ENCODE measurements around the gene AIFM2. TPM values are rescaled to one million over a fixed set of nuclear protein-coding genes. Genes with fewer than 3 reads are reported as not detected.
A peak's percentile ranks its signal among the peaks of the same experiment; 100 is the strongest.

The AIFM2 gene
- total RNA-seq, 3 donors from 2014 or later = 14.3 to 42.1 (median 33.1) TPM

GRCh38 chr10:70117646-70118045 is 15.0 kb downstream of the AIFM2 start:
- Histone ChIP-seq H3K27me3 (no peaks in the 10 kb centered on the region), H3K4me1 (no peaks in the 10 kb centered on the region), H3K36me3 (no peaks in the 10 kb centered on the region), H3K4me3 (no peak overlapping the region), H3K9me3 (no peaks in the 10 kb centered on the region), H3K27ac (no peak overlapping the region)
- TF ChIP-seq POLR2A (IDR thresholded peaks at IDR 0.05) = no peak
- no peak for TF ChIP-seq POLR2AphosphoS5 (IDR thresholded peaks at IDR 0.05)
- TF ChIP-seq CTCF (IDR thresholded peaks at IDR 0.05) = no peak
- intact Hi-C loops (cut with DNase I; ENCODE audit: low total_unique reads) = no loop called here
- no peak for DNase-seq (ENCODE audit: low spot score in 2 of 2)

GRCh38 chr10:70115948-70116682 is 16.5 kb downstream of the AIFM2 start:
- intact Hi-C loops (cut with DNase I; ENCODE audit: low total_unique reads) = no loop called here
- Histone ChIP-seq H3K27ac (no peak overlapping the region), H3K27me3 (no peaks in the 10 kb centered on the region), H3K4me3 (no peak overlapping the region), H3K36me3 (no peaks in the 10 kb centered on the region), H3K9me3 (no peaks in the 10 kb centered on the region), H3K4me1 (no peaks in the 10 kb centered on the region)
- peak in 1 of 2 donors; percentile 35 for DNase-seq (ENCODE audit: low spot score in 2 of 2)
- no peak for TF ChIP-seq POLR2AphosphoS5 (IDR thresholded peaks at IDR 0.05)
- TF ChIP-seq CTCF (IDR thresholded peaks at IDR 0.05) = peak; percentile 73 to 82 (median 76)

- intact Hi-C loops (cut with DNase I; ENCODE audit: low total_unique reads) = no loop called here
- no peaks in the 10 kb centered on the region for H3K27me3 ChIP-seq
Observed at GRCh38 chr10:70114902-70115301, 17.7 kb downstream of the AIFM2 start.

GRCh38 chr10:70112071-70112470 is 20.6 kb downstream of the AIFM2 start:
- peak overlapping the region in 1 of 2 donors; percentile 9 for H3K27ac ChIP-seq
- no peaks in the 10 kb centered on the region for H3K36me3 ChIP-seq
- no peaks in the 10 kb centered on the region for H3K9me3 ChIP-seq
- TF ChIP-seq CTCF (IDR thresholded peaks at IDR 0.05) (no peak), POLR2A (IDR thresholded peaks at IDR 0.05) (no peak), POLR2AphosphoS5 (IDR thresholded peaks at IDR 0.05) (no peak)
- H3K27me3 ChIP-seq = no peaks in the 10 kb centered on the region
- H3K4me3 ChIP-seq = no peak overlapping the region
- no peak for DNase-seq (ENCODE audit: low spot score in 2 of 2)
- H3K4me1 ChIP-seq = no peaks in the 10 kb centered on the region
- intact Hi-C loops (cut with DNase I; ENCODE audit: low total_unique reads) = no loop called here

More at GRCh38 chr10:70114902-70115301, 17.7 kb downstream of the AIFM2 start:
- no peak for DNase-seq (ENCODE audit: low spot score in 2 of 2)
- TF ChIP-seq POLR2AphosphoS5 (IDR thresholded peaks at IDR 0.05) (no peak), POLR2A (IDR thresholded peaks at IDR 0.05) (no peak), CTCF (IDR thresholded peaks at IDR 0.05) (no peak)
- Histone ChIP-seq H3K27ac (no peak overlapping the region), H3K9me3 (no peaks in the 10 kb centered on the region), H3K4me3 (no peak overlapping the region), H3K4me1 (no peaks in the 10 kb centered on the region), H3K36me3 (no peaks in the 10 kb centered on the region)

GRCh38 chr10:70111496-70111895 is 21.1 kb downstream of the AIFM2 start:
- no peak for DNase-seq (ENCODE audit: low spot score in 2 of 2)
- Histone ChIP-seq H3K36me3 (no peaks in the 10 kb centered on the region), H3K4me3 (no peak overlapping the region), H3K4me1 (no peaks in the 10 kb centered on the region), H3K27me3 (no peaks in the 10 kb centered on the region), H3K9me3 (no peaks in the 10 kb centered on the region), H3K27ac (no peak overlapping the region)
- TF ChIP-seq POLR2AphosphoS5 (IDR thresholded peaks at IDR 0.05) = no peak
- no peak for TF ChIP-seq CTCF (IDR thresholded peaks at IDR 0.05)
- TF ChIP-seq POLR2A (IDR thresholded peaks at IDR 0.05) = no peak
- intact Hi-C loops (cut with DNase I; ENCODE audit: low total_unique reads) = no loop called here
